HG03521 (cell line): ENCODE measurements around the gene ALDOB.

ENCODE experiments used
- ATAC-seq: cut with Tn5 transposase; IDR thresholded peaks from one replicate; pipeline ENCODE4 v1.9.1; 2021; ENCODE audit warnings: mild to moderate bottlenecking, moderate library complexity; ENCODE audit not compliant: unreplicated experiment

The ALDOB gene

DNA sequence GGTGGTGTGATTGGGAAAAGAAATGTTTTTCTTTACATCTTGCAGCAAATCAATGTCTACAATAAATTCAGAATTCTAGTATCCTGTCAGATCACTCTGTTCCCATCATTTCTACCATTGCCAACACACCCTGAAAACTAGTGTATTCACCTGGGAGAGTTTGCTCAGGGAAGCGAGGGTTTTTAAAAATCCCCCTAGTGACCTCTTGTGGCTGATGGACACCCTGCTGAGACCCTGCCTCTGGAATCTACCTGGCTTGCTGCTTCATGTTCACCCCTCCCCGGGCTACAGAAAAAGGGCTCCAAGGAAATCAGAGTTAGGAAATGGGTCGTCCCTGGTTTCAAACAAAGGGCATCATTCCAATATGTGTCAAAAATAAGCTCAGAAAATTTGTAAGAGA, 21.4 kb upstream of the ALDOB start:
- ATAC-seq, result no peak

DNA sequence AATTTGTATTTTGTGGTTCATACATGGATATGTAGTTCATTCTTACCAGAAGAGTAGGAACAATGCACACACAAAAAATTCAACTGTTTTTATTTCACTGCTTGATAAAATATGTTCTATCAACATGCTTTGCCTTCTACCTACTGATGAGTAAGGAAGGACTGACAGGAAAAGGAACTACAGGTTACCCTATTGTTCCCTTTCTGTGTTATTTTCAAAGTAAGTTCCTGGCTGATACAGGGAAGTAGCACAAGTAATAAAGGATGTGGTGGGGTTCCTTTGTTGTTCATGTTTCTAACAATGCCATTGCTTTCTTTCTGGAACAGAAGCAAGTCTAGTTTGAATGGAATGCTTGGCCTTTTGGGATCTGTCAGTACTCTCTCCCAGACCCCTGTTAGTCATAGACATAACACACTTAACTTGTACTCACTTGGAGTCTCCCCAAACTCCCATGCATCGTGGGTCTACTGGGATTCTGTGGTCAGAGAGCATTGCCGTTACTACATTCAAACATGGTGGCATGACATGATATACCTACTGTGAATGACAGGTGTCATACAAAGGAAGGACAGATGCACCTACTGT, 20.2 kb upstream of the ALDOB start:
- ATAC-seq, result no peak

DNA sequence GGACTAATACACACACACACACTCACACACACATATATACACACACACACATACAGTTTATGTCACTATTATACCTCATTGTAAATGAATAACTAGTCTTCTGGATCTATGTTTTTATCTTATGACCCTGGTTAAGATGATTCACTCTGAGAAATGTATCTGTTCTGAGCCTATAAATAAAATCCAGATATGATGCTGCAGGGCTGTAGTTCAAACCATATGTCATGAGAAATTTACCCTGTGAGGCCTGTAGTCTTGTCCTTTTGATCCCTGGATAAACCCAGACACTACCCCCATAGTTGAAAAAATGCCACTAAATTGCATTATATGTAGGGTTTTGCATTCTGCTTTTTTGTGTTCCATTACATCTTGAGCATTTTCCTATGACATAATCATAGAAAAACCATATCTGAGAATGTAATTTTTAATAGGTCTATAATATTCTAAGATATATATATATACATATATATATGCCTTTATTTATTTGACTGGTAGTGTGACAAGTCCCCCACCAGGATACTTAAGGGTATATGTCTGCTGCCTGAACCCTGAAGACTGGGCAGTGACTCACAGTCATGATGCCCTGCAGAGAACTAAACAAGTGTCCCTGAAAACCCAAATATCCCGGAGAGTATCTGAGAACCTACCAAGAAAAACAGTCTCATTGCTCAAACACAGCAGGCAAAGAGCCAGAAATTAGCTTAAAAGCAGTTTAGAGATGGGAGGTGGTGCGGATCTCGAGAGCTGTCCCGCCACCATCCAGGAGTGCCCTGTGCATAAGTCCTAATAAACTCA, 18.4 kb upstream of the ALDOB start:
- ATAC-seq, result no peak

DNA sequence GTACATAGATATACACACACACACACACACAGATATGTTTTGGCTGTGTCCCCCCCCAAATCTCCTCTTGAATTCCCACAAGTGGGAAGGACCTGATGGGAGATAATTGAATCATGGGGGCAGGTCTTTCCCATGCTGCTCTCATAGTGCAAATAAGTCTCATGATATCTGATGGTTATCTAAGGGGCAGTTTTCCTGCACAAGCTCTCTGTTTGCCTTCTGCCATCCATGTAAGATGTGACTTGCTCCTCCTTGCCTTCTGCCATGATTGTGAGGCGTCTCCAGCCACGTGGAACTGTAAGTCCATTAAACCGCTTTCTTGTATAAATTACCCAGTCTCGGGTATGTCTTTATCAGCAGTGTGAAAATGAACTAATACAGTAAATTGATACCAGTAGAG, 15.9 kb upstream of the ALDOB start:
- no peak for ATAC-seq

DNA sequence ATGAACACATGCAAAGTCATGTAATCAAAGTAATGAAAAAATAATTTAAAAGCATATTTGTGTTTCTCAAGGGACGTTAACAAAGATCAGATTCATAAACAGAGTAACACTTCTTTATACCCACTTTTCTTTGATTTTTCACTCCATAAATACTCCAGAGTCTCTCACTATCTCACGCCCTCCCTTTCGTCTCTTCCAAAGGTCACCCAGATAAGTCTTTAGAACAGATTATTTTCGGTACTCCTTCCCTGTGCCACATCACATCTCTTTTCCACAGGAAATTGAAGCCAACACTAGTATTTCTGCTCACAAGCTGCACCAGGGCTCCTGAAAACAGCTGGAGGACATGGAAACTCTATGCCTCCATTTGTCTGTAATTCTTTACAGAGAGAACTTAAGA, 15.4 kb upstream of the ALDOB start:
- ATAC-seq, result no peak

DNA sequence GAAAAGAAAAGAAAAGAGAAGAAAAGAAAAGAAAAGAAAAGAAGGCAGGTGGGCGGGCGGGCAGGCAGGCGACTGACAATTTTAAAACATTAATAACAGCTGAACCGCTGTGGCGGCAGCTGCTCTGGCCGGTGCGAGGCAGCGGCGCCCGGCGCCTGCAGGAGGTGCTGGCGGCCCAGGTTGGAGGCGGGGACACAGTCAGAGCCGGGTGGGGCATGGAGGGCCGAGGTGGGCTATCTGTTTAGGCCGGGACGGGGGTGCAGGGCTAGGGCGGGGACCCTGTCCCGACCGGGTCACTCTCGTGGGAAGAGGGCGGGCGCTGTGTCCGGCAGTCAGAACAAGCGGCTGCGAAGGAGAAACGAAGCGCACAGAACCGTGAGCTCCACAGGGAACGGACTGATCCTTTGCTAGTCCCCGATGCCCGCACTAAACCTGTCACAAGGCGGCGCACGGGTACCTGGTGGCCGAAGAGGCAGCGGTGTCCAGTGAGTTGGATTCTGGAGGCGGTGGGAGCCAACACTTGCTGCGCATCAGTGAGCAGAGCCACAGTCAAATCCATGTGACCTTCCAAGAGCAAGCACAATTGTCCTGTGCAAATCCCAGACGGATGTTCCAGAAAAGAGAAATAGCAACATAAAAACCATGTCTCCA, 13.6 kb upstream of the ALDOB start:
- peak; percentile 99 for ATAC-seq

DNA sequence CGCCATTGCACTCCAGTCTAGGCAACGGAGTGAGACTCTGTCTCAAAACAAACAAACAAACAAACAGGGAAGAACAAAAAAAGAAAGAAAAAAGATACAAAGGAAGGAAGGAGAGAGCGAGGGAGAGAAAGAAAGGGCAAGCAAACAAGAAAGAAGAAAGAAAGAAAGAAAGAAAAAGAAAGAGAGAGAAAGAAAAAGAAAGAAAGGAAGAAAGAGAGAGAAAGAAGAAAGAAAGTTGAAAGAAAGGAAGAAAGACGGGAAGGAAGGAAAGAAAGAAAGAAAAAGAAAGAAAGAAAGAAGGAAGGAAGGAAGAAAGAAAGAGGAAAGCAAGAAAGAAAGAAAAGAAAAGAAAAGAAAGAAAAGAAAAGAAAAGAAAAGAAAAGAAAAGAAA, 13.1 kb upstream of the ALDOB start:
- ATAC-seq, result no peak

DNA sequence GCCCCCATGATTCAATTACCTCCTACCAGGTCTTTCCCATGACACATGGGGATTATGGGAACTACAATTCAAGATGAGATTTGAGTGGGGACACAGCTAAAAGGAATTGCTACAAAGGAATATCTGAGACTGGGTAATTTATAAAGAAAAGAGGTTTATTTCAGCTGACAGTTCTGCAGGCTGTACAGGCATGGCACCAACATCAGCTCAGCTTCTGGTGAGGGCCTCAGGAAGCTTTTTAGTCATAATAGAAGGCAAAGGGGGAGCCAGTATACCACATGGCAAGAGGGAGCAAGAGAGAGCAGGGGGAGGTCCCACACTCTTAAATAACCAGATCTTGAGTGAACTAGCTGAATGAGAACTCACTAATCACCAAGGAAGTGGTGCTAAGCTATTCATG, 11.2 kb upstream of the ALDOB start:
- ATAC-seq, result no peak

DNA sequence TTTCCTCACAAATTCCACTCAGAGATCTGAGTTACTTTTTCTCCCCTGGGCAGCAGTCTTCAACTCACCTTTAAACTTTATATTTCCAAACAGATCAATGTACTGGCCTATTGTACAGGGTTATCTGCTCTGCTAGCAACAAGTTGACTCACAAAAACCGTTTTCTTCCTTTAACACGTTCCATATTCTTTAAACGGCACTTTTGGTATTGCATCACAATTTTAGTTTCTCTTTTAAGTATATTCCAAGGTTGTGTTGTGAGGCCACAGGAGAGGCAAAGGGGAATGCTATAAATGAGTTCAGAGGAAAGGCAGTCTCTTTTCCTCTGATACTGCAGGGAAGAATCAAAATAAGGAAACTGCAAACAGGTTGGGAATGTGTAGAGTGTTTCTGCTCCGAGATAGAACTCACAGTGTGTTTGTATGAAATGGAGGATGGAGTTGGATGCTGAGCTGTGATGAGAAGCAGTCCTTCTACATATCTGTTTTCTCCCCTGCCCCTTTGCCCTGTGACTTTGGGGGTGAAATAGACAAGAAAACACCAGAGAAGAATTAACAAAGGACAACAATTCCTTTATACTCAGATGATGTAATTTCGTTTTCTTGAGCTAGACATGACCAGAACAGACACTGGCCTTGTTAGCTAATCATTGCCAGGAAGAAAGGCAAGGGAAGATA, 9.9 kb upstream of the ALDOB start:
- ATAC-seq, result no peak

DNA sequence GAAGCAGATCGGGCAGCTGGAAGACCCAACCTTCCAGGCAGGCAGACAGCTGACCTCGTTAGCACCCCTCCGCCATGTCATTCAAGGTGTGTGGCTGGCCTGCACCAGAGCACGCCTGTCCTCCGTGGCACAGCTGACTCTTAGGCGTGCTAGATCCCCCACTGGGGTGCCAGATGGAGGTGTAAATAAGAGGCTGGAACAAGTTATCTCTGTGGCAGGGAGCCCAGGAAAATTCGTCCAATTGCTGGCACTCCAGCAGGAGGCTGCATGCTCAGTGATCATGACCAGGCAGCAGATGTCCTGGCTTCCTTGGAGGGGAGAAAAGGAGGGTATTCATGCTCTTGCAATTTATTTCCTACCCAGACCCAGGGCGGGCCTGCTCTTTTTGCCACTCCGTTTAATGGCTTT, 7.8 kb upstream of the ALDOB start:
- ATAC-seq, result no peak

DNA sequence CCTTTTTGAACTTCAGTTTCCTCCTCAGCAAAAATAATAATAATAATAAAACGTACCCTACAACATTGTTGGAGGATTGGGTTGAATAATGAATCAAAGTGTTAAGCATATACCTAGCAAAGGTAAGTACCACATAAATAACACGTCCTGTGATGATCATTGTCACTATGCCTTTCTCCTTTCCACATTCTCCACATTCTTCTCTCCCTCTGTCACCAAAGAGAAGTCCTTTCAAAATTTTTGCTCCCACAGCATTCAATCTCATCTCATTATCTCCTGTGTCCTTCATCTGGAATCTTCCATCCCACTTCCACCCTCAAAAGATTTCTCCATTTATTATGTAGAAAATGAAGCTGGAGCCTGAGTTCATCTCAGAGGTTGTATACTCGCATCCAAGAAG, 7.2 kb upstream of the ALDOB start:
- ATAC-seq, result no peak

DNA sequence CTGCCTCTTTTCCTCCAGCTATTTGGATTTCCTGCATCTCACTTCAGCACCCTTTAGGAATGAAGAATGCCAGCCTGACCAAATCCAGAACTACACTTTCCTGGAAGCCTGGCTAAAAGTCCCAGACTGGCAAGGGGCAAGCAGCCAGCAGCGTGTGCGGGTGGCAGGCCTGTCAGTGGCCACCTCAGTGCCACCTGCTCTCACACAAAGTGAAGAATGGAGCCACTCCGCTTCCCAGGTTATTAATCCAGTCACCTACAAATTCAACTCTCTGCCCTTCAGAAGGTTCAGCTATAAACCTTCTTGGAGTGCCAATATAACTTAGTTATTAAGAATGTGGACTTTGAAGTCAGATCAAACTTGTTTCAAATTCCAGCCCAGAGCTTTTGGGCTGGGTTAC, 6.7 kb upstream of the ALDOB start:
- no peak for ATAC-seq

DNA sequence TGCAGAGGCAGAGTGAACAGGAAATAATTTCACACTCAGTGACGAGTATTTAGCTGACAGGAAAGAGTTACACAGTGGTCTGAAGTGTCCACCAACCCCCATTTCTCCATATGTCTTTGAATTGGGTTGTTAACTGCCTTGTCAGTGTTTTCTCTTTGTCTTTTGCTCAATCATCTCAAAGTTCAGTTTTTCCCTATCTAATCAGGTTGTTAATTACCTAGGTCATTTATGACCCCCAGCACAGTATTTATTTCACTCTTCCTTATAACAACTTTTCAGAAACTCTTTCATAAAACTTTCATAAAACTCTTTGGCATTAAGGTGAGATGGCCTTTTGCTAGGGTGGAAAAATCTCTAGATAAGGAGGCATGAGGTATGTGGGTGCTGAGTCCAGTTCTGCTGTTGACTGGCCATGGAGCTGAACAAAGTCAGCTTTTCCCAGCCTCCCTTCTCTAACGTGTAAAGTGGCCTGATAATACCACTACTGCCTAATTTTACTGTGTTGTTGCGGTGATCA, 5.2 kb upstream of the ALDOB start:
- no peak for ATAC-seq

DNA sequence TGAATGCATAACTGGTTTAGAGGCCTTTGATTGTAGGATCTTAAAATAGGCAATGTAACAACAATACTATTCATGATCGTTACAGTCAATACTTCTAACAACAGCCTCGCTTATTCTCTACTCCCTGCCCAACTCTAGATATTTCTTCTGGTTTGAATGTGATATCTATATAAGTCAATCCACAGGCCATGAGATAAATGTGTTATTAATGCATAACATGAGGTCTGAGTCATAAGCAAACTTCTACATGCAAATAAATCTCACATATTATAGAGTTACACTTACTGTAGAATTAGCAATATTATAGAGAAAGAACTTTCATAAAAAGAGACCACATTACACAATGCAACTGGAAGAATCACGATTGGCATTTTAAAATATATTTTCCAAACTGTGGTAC, 2.9 kb upstream of the ALDOB start:
- ATAC-seq, result no peak

DNA sequence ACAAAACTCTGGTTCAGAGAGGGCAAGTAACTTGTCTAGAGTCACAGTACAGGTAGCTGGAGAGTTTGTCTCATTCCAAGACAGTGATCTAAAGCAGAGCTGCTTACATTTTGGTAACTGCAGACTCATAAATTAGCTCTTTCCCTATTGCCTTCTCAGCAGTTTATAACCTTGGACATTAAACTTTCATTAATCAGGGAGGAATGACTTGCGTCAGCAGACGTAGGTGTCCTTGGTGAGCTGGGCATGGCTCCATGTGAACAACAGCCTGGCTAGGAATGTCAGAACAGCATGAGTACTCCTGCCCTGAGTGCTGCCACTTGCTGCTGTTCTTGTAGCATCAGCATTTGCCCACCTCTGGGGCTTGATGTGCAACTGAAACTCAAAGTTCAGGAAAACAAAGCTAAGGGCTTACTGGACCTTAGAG, 2.2 kb upstream of the ALDOB start:
- no peak for ATAC-seq

DNA sequence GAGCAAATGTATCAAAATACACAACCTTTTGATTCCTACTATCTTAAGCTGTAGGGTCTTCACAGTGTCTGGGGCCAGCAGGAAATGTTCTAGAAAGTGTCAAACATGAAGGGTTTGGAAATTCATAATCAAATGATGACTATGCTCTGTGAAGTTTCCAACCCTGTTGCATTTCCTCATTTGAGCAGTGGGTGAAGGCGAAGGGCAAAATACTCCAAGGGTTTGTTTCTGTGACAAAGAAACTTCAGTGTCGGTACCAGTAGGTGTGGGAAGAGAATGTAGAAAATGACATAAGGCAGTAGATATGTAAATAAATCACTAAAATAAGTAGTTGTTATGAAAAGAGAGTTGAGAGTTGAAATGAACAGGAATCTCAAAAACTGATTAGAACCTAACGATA, 576 bp downstream of the ALDOB start:
- ATAC-seq, result no peak

DNA sequence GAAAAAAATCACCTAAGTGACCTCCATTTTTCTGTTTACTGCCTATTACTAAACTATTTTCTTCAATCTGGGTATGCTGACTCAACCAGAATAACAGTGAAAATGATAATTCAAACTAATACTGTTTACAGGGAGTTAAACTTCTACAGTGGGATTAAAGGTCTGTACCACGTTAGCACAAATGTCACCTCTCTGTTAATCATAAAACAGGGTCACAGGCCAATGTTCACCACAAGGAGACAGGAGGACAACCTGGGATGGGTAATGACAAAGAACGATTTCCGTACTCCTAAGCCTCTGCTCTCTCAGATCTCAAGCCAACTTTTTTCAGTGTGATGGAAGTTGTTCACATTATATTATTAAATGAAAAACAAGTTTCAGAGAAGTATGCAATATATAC, 2.3 kb downstream of the ALDOB start:
- ATAC-seq, result no peak

DNA sequence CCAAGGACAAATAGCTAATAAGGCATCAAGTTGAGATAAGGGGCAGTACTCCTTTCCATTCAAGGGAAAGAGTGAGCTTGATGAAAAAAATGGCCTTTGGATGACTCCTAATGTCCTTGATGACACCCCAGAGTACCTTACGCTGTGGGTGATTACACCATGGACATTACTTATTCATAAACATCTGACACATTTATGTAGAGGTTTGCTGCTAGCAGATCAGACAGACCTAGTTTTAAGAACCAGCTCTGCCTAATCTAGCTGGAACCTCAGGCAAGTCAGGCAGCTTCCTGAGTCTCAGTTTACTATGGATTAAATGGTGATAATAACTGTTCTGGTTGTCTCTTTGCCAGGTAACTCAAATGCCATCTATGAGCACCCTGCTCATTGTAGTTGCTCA, 2.8 kb downstream of the ALDOB start:
- ATAC-seq, result no peak

DNA sequence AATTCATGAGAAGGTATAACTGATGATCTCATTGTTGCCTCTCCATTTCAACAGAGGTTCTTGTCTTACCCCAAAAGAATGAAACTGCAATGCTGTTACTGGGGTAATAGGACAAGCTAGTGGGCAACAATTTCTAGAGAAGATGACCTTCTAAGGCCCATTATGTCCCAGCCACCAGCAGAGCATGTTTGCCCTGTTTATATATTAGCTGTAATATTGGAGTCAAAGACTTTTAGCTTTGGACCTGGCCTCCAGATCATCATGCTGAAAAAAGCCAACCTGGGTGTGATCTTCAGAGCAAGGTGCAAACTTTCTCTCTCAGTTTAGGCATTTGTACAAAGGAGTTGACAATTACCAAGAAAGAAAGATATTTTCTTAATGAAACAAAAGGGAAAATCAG, 3.4 kb downstream of the ALDOB start:
- no peak for ATAC-seq

DNA sequence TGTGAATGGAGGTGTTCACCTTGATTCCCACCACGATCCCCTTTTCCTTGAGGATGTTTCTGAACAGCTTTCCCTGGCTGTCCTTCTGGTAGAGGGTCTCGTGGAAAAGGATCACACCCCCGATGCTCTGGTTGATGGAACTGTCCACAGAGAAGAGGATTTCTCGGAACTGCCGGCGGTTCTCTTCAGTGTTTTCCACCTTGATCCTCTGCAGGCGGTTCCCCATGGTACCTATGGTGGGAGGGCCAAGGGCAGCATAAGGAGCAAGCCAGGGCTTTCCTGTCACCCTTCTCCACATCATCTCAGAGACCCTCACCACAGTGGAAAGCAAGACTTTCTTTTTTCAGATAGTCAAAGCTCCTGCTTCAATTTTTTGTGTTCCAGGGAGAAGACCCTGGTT, 5.8 kb downstream of the ALDOB start:
- no peak for ATAC-seq

DNA sequence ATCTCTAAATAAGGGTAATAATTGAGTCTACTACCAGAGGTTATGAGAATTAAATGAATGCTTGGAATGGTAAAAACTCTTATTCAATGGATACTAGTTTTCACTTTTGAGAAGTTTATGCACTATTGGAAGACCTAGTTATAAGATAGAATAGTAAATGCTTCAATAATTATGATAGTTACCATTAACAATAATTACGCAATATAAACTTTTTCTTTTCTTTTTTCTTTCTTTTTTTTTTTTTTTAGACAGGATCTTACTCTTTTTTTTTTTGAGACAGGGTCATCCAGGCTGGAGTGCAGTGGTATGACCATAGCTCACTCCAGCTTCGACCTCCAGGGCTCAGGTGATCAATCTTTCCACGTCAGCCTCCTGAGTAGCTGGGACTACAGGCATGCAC, 6.7 kb downstream of the ALDOB start:
- ATAC-seq, result no peak
